ENCODE measurements around the gene NT5C3A.
"Not testable (repeated sequence)": the region's sequence is repeated elsewhere in the genome, so short reads cannot be mapped to it uniquely, and the experiment has no call there.

NT5C3A gene

GRCh38 chr7:33040803-33041516 is 21.6 kb downstream of the NT5C3A start:
- DNase-seq, result no peak

- no peak for DNase-seq
Measured at GRCh38 chr7:33039903-33040292, 22.7 kb downstream of the NT5C3A start.

GRCh38 chr7:33039257-33039902 is 23.2 kb downstream of the NT5C3A start:
- no peak for DNase-seq

GRCh38 chr7:33038639-33039038 is 23.9 kb downstream of the NT5C3A start:
- no peak for DNase-seq

GRCh38 chr7:33035776-33036175 is 26.8 kb downstream of the NT5C3A start:
- no peak for DNase-seq

GRCh38 chr7:33024189-33024757 is 38.3 kb downstream of the NT5C3A start:
- DNase-seq, result no peak

- DNase-seq, result no peak
Measured at GRCh38 chr7:33012364-33012763, 50.2 kb downstream of the NT5C3A start.

- DNase-seq, result no peak
Measured at GRCh38 chr7:33009734-33010133, 52.8 kb downstream of the NT5C3A start.

- DNase-seq, result not testable (repeated sequence)
Measured at GRCh38 chr7:33005690-33006089, 56.9 kb downstream of the NT5C3A start.

- DNase-seq, result not testable (repeated sequence)
Measured at GRCh38 chr7:33005193-33005592, 57.4 kb downstream of the NT5C3A start.

GRCh38 chr7:33004104-33004616 is 58.4 kb downstream of the NT5C3A start:
- not testable (repeated sequence) for DNase-seq

GRCh38 chr7:33003111-33003510 is 59.5 kb downstream of the NT5C3A start:
- DNase-seq, result not testable (repeated sequence)

- not testable (repeated sequence) for DNase-seq
Measured at GRCh38 chr7:32999380-32999779, 63.2 kb downstream of the NT5C3A start.

- DNase-seq, result not testable (repeated sequence)
Measured at GRCh38 chr7:32998361-32999171, 64.0 kb downstream of the NT5C3A start.

- not testable (repeated sequence) for DNase-seq
Measured at GRCh38 chr7:32997956-32998355, 64.6 kb downstream of the NT5C3A start.

GRCh38 chr7:32992750-32993149 is 69.8 kb downstream of the NT5C3A start:
- not testable (repeated sequence) for DNase-seq

- not testable (repeated sequence) for DNase-seq
Measured at GRCh38 chr7:32991975-32992700, 70.4 kb downstream of the NT5C3A start.

GRCh38 chr7:32991068-32991585 is 71.4 kb downstream of the NT5C3A start:
- DNase-seq, result not testable (repeated sequence)

- DNase-seq, result not testable (repeated sequence)
Measured at GRCh38 chr7:32988148-32988547, 74.4 kb downstream of the NT5C3A start.

GRCh38 chr7:32979902-32980301 is 82.7 kb downstream of the NT5C3A start:
- DNase-seq, result not testable (repeated sequence)

- not testable (repeated sequence) for DNase-seq
Measured at GRCh38 chr7:32979246-32979645, 83.3 kb downstream of the NT5C3A start.

- not testable (repeated sequence) for DNase-seq
Measured at GRCh38 chr7:32977159-32977558, 85.4 kb downstream of the NT5C3A start.

Measured in activated gamma-delta T cell (primary cell).